Tongue (tissue), 2 donors: ENCODE results near the gene TMEM121. TPM values are rescaled to one million over a fixed set of nuclear protein-coding genes. Genes with fewer than 3 reads are reported as not detected.

Experiments used
- DNase-seq: peaks from one replicate; pipeline ENCODE4 v3.0.0-alpha.2; 2015
- total RNA-seq: library from RNA; depleted of rRNA; stranded (reverse); fragments of >200 nt; gene quantifications from one replicate; pipeline ENCODE4 v1.2.3, GENCODE V29; 2014

The TMEM121 gene
- total RNA-seq, result 12.1 TPM

- peak; percentile 39 for DNase-seq
These were observed at the start of gene TMEM121 for GRCh38 chr14:105525861-105526775. TSS of gene TMEM121 (plus strand) at chr14:105526583. CDS start at chr14:105528835, 2,252 bp downstream.

GRCh38 chr14:105476831-105477659 is 49.3 kb upstream of the TMEM121 start:
- DNase-seq, result no peak

GRCh38 chr14:105477660-105478397 is 48.6 kb upstream of the TMEM121 start:
- DNase-seq, result no peak

GRCh38 chr14:105478398-105479251 is 47.8 kb upstream of the TMEM121 start:
- no peak for DNase-seq

GRCh38 chr14:105479431-105480158 is 46.8 kb upstream of the TMEM121 start:
- no peak for DNase-seq

DNA sequence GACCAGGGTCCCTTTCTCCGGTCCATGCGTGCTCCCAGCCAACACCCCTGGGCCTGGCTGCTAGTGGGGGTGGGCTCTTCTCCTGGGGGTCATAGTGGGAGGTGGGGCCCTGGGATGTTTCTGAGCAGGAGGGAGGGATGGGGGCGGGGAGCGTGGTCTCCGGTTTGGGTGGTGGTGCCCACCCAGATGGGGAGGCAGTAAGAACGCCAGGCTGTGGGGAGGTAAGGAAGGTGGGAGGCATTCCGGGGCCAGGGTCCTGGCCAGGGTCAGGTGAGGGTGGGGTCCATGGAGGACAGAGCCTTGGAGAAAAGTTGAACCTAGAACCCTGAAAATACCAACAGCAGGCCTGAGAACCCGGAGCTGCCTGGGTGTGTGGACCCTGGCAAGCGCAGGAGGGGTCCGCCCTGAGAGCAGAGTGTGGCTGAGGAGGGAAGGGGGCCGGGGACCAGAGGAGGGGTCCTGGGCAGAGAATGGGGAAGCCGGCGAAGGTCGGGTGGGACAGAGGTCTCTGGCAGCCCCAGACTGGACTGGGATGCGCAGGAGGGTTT is 46.1 kb upstream of the TMEM121 start:
- no peak for DNase-seq

DNA sequence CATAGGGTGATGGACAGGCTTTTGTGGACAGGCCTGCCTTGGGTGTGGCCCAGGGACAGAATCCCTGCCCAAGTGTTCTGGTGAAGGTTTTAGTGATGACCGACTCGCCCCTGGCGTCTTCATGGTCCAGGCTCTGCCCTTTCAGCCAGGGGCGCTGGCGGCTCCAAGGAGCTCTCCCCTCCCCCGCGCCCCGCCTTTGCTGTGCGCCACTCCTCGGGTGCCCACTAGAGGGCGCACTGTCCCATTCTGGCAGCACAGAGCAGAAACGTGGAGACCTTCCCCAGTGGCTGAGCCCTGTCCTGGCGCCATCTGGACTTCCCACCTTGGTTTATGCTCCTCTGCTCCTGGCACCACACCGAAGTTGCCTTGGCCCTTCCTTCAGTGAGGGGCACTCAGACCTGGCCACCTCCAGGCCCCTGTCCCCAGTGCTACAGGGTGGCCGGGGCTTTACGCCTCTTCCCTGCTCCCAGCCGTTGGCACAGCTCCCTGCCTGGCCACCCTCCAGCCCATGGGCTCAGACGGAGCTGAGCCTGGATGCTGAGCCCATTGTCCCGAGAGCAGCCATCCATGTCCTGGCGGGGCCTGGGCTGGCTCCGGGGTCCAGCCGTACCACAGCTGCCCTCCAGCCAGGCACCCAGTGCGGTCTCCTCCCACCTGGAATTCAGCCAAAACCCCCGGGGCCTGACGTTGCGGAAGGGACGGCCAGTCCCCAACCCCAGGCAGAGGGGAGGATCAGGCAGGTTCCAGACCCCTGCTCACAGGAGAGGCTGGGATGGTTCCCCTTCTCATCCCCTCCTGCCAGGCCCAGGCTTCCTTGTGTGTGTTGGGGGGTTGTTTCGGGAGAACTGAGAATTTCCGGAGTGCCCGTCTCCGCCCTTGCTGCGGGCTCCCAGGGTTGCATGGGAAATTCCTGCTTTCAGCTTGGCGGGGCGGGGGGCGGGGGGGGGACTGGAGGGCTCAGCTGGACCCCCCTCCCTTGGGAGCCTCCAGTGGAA is 45.3 kb upstream of the TMEM121 start:
- DNase-seq, result peak; percentile 95

GRCh38 chr14:105481886-105482457 is 44.4 kb upstream of the TMEM121 start:
- DNase-seq, result peak; percentile 98

DNA sequence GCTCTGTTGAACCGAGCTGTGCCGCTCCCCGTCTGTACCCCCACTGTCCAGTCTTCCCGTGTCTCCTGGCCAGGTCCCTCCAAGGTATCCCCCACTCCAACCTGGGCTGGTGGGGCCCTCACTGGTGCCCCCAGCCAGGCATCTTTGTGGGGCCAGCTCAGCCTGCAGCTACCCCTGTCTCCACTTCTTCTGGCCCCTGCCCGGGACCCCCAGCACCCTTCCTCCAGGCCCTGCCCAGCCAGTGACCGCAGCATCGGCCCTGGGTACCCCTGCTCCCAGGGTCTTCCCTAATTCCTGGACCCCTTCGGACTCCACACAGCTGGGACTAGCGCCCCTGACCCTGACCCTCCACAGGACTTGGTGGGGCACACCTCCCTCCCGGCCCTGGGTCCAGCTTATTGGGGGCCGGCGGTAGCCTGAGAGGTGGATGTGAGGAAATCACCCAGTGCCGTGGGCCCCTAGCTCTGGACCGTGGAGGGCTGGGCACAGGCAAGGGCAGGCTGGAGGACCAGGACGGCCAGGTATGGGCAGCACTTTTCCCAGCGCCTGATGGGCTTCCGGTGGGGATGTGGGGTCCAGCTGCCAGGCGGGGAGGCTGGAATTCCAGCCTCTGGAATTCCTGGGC is 43.8 kb upstream of the TMEM121 start:
- DNase-seq, result no peak

DNA sequence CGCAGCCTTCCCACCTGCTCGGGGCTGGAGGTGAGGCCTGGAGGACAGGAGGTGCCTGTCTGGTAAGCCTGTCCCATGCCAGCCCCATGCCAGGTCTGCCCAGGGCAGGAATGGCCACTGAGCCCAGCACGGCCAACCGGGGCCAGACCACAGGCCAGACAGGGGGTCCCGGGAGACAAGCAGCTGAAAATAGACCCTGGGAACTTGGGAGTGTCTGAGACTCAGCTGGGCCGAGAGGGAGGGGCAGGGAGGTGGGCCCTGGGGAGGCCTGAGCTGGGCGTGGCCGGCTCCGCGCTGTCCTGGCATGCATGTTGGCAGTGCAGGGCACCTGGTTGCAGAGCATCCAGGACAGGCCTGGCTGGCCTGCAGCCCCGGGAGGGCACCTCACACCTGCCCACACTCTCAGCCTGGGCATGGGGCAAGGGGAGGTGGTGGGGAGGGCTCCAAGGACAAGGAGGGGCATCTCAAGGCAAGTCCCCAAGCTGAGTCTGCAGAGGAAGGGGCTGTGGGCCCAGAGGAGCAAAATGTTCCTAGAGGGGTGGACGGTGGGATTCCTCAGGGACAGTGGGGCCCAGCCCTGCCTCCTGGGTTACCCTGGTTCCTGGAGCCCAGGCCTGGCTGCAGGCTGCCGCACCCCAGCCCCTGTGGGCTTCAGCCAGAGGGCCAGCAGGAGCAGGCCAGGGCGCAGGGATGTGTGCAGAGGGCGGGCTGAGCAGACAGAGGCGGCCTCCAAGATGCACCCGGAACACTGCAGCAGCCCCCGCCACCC is 42.9 kb upstream of the TMEM121 start:
- no peak for DNase-seq

- DNase-seq, result no peak
These were observed 42.0 kb upstream of the TMEM121 start for GRCh38 chr14:105484069-105484996.

- no peak for DNase-seq
These were observed 41.4 kb upstream of the TMEM121 start for GRCh38 chr14:105484997-105485393.

GRCh38 chr14:105485739-105486162 is 40.6 kb upstream of the TMEM121 start:
- no peak for DNase-seq

DNA sequence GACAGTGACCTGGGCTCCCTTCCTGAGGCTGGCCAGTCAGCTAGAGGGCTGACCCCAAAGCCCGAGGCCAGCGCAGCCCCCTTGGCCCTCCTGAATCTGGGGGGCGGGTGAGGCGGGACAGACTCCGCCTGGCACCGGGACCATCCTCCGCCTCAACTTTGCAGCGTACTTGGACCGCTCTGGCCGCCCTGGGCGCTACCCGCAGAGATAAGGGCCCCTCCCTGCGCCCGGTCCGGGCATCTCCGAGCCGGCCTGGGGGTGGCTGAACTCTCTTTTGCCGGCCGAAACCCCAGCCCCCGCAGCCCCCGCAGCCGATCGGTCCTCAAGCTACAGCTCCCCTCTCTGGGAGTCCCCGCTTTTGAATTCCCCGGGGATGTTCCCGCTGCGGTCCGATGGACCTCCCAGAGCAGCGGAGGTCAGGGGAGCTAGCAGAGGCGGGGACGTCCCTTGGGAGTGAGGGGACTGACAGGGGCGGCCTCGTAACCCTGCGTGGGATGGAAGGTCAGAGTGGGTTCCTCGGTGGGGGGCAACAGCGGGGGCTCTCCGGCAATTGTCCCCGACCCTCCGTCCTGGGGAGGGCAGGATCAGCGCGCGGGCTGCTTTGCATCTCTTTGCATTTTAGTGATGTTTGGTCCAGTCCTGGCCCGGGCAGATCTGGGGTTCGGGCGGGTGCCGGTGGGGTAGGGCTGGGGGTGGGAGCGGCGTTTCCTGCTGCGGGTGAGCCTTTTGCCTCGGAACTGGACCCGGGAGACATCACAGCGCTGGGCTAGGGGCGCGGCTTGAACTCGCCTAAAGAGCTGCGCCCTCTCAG is 40.0 kb upstream of the TMEM121 start, which contains the start of gene CRIP1:
TSS of gene CRIP1 (plus strand) at position 724 of the 811 bp plus-strand sequence. CDS start 374 bp downstream, outside the sequence.
- no peak for DNase-seq

- no peak for DNase-seq
These were observed 39.4 kb upstream of the TMEM121 start for GRCh38 chr14:105486974-105487448.
